ENCODE measurements around the gene RECQL5.

DNA sequence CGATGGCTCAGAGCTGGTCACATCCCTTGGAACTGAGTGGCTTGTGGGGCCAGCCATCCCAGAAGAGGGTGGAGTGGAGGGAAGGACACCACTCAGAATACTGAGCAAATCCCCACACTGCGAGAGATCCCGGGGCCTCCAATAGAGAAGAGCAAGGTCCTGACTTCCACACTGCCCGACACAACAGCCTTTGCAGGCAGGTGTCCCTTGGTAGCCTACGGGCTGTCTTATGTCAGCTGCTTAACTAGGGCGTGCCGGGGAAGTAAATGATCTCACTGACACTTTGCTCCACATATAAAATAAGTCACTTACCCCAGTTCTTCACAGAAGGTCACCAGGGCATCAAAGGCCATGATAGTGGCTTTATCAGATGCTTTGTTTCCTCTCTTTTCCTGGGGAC is 16.1 kb downstream of the RECQL5 start:
- no peak for TF ChIP-seq HDAC6 (IDR thresholded peaks at IDR 0.05; ENCODE audit: low read depth, low read length)
- no peak for TF ChIP-seq POLR2A (IDR thresholded peaks at IDR 0.05; ENCODE audit: control extremely low read depth in 1 of 2, low read depth in 2 of 2, low read length in 2 of 2)
- no peak for TF ChIP-seq GABPA (IDR thresholded peaks at IDR 0.05; ENCODE audit: borderline replicate concordance, insufficient read depth, low read length)
- TF ChIP-seq JUND (IDR thresholded peaks at IDR 0.05; ENCODE audit: low read length), result no peak
- no peak for TF ChIP-seq CHD2 (IDR thresholded peaks at IDR 0.05; ENCODE audit: low read length)
- no peak for TF ChIP-seq CEBPB (IDR thresholded peaks at IDR 0.05; ENCODE audit: low read depth, low read length)
- TF ChIP-seq, protein P1, sequence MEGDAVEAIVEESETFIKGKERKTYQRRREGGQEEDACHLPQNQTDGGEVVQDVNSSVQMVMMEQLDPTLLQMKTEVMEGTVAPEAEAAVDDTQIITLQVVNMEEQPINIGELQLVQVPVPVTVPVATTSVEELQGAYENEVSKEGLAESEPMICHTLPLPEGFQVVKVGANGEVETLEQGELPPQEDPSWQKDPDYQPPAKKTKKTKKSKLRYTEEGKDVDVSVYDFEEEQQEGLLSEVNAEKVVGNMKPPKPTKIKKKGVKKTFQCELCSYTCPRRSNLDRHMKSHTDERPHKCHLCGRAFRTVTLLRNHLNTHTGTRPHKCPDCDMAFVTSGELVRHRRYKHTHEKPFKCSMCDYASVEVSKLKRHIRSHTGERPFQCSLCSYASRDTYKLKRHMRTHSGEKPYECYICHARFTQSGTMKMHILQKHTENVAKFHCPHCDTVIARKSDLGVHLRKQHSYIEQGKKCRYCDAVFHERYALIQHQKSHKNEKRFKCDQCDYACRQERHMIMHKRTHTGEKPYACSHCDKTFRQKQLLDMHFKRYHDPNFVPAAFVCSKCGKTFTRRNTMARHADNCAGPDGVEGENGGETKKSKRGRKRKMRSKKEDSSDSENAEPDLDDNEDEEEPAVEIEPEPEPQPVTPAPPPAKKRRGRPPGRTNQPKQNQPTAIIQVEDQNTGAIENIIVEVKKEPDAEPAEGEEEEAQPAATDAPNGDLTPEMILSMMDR (IDR thresholded peaks at IDR 0.05; ENCODE audit: control extremely low read depth in 1 of 3, insufficient read depth in 1 of 3, low read depth in 1 of 3, low read length in 3 of 3), result no peak
- no peak for TF ChIP-seq EP300 (IDR thresholded peaks at IDR 0.05; ENCODE audit: borderline replicate concordance in 1 of 2, low read depth in 2 of 2, low read length in 2 of 2)
- TF ChIP-seq PHF8 (conservative IDR thresholded peaks at IDR 0.05; ENCODE audit: low read depth, low read length), result no peak
- TF ChIP-seq SIX5 (IDR thresholded peaks at IDR 0.05; ENCODE audit: low read depth, low read length), result no peak

Data from H1 (cell line).